HG03378 (cell line): ENCODE measurements around the gene C2CD2.
"Not testable (repeated sequence)": the region's sequence is repeated elsewhere in the genome, so short reads cannot be mapped to it uniquely, and the experiment has no call there.

ENCODE experiments used
- ATAC-seq: cut with Tn5 transposase; IDR thresholded peaks from one replicate; pipeline ENCODE4 v1.9.1; 2021; ENCODE audit warnings: mild to moderate bottlenecking, moderate library complexity; ENCODE audit not compliant: unreplicated experiment

The C2CD2 gene

DNA sequence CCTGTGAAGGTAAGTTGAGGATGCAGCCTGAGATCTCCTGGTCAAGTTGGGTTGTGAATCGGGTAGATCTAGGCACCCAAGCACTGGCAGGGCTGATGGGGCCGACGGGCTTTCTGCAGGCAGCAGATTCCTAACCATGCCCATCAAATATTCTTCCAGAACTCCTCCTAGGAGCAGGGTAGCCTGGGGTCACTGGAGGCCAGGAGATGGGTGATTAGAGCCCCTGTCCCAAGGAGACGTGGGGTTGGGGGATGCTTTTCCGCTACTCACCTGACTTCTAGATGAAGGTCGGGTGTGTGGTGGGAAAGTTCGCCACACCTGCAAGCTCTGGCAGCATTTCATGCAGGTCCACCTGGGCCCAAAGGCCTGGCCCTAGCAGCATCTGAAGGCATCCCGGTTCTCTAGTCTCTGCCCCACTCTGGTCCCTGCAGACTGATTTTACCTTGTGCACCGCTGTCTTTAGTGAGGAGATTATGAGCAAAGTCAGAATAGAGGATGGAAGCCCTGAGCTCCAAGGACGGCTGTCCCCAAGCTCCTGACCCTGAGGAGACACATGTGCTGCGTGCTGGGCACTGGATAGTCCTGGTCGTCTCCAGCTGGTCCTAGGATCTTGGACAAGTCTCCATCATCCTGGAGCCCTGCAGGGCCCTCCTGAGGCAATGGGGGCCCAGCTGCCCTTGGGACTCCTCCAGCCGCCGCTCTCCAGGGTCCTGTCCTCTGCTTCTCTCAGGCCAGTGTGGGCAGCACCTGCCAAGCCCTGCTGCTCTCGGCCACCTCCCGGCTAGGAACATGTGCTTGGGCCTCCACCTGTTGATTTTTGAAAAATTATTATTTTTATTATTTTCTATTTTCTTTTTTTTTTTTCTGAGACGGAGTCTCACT is 21.8 kb upstream of the C2CD2 start:
- no peak for ATAC-seq

DNA sequence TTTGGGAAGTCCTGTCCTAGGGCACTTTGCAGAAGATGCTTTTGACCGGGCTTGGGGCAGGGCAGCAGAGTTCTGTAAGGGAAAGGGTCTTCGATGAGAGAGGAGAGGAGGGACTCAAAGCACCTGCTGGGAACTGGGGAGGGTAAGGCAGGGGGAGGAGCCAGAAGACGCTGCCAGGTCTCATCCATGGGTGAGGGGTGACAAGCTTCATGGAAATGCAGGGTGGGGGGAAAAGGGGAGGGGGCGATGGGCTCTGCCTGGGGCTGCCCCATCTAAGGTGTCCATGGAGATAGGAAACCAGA is 20.9 kb upstream of the C2CD2 start:
- ATAC-seq, result no peak

DNA sequence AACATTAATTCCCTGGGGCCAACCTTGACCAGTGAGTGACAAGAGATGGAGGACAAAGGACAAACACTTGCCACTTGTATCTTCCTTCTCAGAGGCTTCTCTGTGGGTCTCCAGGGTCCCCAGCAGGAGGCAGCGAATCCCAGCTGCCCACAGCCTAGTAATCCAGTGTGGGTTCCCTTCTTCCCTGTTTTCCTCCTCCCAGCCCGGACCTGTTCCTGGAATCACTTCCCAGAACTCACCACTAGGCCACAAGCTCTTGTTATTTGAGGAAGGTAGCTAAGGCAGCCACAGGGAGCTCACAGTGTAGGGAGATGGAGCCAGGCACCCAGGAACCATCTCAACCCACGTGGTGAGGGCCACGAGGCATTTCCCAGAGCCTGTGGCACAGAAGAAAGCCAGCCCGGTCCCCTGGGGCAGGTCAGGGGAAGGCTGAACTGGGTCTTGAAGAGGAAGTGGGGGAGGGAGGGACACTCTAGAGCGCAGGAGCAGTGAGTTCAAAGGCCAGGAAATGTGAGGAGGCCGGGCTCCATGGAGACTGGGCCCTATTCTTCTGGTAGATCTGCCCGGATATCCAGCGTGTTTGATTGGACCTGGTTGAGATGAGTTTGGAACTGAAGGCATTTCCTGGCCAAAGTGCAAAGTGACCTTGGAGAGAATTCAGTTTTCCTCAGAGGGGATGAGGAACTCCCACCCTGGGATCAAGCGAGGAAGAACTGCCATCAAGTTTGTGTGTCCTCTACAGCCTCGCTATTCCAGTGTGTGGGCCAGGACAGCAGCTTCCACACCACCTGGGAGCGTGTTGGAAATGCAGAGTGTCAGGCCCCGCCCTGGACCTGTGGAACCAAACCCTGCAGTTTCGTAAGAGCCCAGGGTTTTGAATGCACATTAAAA is 20.3 kb upstream of the C2CD2 start:
- no peak for ATAC-seq

DNA sequence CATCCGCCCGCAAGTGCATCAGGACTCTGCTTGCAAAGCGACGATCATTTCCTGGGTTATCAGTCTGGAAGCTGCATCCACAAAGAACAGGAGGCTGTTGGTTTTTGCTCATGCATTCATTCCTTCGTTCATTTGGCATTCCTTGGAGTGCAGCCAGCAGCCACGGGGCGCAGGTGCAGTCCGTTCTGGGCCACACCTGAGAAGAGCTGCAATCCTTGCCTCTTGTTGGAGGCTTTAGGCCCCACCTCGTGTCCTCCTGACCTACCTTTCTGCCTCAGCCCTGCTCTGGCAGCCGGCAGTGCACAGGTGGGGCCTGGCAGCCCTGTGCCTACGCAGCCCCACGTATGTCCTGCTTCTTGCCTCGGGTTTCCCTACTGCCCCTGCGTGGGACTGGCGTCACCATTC is 19.6 kb upstream of the C2CD2 start:
- no peak for ATAC-seq

DNA sequence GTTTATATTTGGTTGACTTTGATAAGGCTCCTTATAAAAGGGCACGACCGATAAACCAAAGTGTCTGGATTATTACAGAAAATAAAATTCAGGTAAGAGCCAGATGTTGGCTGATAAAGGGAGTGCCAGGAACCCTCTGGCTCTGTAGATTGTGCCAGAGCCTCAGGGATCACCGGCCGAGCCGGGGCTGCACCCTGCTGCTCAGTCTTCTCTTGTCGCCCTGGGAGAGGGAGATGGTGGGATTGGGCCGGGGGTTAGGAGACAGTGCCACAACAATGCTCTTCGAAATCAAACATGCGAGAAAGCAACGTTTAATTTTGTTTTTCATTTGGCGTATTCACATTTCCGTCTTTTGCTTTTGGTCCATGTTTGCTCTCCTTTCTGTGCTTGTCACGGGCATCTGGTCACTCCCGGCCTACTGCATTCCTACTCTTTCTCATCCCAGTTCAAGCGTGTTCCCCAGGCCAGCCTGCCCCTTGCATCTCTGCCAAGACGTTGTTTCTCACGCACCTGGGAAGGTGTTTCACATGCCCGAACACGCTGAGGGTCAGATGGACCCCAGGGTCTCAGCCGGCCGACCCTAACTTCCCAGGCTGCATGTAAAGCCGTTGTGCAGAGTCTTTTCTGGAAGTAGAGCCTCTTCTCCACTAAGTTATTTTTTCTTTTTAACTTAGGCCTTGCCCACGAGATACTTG is 18.8 kb upstream of the C2CD2 start:
- no peak for ATAC-seq

DNA sequence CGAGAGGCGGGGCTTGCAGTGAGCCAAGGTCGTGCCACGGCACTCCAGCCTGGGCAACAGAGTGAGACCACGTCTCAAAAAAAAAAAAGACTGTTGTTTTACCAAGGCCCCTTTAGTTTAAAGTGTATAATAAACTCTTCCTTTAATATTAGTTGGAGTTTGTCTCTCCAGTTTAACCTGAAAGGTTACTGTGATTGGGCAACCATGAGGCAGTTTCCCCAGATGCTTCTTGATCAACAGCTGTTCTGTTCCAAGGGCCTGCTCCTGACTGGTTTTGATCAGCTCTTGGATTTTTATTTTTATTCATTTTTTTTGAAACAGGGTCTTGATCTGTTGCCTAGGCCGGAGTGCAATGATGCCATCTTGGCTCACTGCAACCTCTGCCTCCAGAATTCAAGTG is 18.1 kb upstream of the C2CD2 start:
- ATAC-seq, result no peak

DNA sequence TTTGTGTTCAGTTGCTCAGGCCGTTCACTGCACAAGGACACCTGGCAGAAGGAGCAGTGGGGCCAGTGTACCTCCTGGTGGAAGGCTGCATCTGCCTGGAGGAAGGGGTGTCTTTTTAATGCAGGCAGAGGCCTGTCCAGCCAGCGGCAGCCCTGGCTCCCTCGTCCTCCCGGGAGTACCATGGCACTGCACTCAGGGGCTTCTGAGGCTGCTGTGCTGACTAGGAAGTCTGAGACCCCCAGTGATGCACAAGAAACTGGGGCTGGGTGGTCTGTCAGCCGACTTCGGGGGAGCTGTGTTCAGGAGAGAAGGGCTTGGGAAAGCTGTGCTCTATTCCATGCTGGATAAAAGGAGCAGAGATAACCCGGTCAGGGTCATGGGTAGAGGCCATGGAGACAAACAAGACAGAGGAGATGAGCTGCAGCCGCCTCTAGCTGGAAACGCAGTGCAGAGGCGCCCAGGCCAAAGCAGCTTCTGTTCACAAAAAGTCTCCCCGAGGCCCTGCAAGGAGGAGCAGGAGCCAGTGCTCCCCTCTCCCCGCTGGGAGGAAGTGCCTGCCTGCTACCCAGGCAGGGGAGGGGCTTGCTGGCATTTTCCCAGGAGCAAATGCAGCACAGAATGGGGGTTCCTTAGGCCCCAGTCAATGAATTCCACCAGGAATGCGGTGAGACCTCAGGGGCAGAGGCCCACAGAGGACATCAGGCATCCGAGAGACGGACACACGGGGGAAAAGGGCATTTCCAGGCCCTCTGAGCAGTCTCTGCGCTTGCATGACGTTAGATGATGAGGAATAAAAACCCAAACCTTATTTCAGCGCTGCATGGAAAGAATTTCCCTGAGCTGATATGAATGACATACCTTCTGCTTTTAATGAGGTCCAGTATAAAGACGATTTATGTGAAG is 17.2 kb upstream of the C2CD2 start:
- no peak for ATAC-seq

DNA sequence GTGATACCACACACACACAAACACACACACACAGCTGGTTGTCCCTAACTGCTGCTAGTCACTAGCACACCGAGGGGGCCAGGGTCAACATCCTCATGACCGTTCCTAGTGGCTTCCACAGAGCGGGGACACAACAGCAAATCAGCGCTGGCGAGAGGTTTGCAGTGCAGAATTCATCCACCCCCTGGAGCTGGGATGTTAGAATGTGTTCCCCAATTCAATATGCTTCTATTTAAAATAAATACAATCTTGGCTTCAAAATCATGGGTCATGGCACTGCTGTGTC is 16.2 kb upstream of the C2CD2 start:
- ATAC-seq, result no peak

DNA sequence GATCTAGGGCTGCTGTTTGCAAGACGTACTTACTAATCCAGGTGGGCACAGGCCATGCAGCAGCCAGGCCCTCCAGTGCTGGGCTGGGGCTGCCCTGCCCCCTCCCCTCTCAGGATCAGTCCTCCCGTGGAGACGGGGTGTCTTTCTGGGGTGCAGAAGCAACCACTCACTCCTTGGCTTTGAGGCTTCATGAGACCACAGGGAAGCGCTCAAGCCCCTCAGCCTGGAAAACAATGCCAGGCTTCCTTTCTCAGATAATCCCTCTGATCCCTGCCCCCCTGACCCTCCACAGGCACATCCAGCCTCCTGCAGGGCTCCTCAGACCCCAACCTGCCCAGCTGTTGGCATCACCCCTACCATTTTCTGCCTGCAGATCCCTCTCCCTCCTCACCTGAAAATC is 13.9 kb upstream of the C2CD2 start:
- ATAC-seq, result no peak

DNA sequence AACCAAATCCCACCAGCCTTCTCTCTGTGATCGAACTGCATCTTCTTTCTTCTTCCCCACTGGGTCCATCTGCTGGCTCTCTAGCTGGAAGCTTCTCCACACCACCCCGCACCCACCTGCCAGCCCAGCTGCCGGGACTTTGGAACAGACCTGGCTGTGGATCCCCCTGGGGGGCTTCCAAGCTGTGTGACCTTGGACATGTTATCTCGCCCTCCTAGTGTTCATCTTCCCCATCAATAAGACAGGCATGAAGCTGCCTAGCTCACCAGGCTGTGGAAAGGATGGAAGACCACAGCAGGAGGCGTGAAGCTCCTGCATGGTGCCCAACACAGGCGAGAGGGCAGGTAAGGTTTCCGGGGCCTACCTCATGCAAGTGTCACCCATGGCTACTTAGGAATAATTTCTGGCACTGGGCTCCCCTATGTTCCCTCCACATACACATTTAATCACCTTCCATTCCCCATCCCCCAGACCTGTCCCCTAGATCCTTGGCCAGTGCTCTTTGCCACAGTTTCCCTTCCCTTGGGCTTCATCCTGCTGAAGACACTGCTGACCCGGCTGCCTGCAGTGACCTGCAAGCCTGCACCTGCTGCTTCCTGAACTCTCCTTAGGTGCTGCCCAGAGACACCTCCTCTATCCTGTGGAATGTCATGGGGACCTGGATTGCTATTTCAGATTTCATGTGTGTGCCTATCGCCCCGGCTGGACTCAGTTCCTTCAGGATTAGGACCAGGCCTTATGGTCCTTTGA is 13.2 kb upstream of the C2CD2 start:
- no peak for ATAC-seq

DNA sequence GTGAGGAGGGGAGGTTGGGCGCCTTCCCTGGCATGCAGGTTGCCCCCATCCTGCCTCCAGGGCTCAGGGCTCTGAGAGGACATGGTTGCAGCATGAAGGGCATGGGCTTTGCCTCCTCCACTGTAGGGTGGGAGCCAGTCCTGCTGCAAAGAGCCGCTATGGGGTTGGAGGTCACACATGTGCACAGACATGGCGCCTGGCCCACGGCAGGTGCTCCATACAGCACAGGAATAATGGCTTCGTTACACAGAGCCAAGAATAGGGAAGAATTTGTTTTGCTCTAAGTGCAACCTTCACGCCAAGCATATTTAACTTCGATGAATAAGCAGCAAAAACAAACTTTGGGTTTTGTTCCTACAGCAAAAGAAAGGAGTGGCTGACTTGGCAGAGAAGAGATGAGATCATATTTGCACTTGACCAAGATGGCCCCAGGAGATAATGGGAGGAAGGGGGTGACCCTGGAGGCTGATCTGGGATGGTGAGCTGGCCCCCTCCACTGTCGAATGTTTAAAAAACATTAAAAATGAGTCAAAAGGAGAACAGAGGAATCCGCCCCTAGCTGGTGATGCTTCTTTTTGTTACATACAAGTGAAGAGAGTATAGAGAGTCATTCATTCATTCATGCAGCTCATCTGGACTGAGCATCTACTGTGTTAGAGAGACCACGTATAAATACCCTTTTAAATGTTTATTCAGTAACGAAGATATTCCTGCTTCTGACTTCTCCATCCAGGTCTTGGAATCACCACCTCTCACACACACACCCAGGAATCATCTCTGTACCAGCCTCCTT is 12.4 kb upstream of the C2CD2 start:
- ATAC-seq, result no peak

DNA sequence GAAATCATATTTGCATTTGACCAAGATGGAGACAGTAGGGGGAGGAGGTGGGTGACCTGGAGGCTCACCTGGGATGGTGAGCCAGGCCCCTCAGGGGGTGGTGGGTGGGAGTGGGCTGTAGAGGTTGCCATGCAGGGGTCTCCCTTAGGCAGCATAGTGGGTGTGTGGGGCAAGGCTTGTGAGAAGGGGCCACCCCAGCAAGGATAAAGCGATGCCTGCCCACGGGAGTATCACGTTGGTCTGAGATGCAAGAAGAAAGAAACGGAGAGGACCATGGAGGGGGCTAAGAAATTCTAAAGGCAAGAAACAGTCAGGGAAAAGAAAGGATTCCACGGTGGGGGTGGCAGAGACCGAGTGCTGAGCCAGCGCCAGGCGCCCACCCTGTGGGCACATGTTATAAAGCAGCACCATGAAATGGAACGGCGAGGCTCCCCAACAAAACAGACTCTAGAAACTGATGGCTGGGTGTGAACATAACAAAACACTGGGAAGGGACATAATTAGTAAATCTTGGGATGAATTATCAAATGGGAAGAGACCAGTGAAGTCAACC is 11.7 kb upstream of the C2CD2 start:
- no peak for ATAC-seq

DNA sequence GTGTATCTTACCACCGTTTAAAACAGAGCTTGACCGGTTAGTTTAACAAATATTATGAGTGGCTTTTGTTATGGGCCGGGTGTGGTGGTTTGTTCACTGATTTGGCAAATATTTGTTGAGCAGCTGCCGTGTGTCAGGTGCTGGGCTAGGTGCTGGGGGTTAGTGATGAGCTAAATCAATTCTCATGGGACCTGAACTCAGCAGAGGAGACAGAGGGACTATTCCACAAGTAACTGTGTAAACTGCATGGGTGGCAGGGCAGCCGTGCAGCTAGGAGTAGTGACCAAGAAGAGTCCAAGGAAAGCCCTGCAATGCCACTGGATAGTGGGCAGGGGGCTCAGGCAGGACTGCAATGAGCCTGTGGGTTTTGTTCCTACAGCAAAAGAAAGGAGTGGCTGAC is 11.2 kb upstream of the C2CD2 start:
- ATAC-seq, result no peak

DNA sequence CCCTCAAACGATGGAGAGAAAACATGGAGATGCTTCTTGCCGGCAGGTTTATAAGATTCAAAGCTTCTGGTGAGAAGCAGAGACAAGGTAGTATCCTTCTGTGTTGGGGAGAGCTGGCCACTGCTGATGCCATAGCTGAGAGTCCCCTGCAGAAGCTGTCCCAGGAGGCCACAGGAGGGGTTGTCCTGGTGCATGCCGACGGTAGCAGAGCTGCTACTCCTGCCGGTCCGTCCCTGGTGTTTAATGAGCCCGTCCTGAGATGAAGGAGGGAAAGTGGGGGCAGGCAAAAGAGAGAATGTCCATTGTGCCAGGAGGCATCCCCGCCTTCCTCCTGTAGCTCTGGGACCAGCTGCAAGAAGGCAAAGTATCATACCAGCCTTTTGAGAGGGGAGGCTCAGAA is 10.4 kb upstream of the C2CD2 start:
- no peak for ATAC-seq

DNA sequence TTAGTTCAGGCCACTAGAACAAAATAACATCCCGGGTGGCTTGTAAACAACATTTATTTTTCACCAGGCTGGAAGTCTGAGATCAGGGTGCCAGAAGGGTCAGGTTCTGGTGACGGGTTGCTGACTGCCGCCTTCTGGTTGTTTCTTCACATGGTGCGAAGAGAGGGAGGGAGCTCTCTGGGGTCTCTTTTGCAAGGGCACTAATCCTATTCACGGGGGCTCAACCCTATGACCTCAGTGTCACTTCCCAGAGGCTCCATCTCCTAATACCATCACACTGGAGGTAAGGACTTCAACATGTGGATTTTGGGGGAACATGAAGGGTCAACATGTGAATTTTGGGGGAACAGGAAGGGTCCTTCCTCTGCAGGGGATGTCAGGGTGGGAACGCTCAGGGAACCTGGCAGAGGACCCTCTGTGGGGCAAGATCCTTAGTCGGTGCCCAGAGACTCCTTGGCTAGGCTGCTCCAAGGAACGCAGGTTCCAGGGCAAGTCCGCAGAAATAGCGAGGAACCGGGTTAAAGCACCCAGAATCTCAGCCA is 8.7 kb upstream of the C2CD2 start:
- no peak for ATAC-seq

DNA sequence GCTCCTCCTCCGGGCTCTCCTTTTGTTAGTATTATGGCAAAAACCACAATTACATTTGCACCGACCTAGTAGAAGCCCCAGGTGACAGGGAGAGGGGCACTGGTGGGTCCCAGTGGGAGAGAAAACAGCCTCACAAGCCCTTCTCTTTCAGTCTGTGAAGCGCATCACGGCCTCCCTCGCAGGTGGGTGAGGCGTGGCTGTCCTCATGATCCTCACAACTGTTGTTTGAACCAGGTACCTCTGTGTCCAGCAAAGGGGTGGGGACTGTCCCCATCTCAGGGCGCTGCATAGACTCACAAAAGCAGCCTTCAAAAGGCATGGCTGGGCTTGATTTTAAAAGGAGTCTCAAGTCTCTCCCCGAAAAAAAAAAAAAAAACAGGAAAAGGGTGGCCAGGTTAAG is 7.9 kb upstream of the C2CD2 start:
- no peak for ATAC-seq

DNA sequence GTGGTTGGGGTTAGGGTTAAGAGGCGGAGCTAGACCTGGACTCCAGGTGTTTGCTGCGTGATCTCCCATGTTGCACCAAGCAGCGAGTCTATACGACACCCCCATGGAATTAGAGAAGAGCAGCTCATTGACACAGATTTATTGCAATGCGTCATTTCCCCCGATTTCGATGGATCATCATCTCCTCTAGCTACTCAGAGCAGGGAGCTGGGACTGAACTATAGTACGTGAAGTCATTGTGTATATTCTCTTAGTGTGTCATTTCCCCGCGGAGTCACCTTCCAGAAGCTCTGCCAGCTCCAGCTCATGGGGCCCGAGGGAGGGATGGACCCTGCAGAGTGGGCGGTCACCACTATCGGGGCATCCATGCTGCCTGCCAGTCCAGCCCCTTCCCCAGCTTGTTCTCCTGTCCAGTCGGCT is 7.5 kb upstream of the C2CD2 start:
- no peak for ATAC-seq

DNA sequence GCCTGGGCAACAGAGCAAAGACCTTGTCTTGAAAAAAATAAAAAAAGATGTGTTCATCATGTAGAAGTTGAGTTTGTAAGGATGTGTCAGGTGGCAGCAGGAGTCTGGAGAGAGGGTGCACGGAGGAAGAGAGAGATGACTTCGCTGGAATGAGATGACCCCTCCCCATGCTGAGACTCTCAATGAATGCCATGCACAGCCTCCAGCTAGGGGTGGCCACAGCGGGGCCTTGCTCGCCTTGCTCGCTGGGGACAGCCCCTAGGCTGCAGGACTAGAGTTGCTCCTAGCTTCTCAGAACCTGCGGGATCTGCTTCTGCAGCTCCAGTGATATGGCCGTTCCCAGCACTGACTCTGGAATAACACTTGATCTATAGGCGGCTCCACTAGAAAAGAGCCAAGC is 6.6 kb upstream of the C2CD2 start:
- no peak for ATAC-seq

DNA sequence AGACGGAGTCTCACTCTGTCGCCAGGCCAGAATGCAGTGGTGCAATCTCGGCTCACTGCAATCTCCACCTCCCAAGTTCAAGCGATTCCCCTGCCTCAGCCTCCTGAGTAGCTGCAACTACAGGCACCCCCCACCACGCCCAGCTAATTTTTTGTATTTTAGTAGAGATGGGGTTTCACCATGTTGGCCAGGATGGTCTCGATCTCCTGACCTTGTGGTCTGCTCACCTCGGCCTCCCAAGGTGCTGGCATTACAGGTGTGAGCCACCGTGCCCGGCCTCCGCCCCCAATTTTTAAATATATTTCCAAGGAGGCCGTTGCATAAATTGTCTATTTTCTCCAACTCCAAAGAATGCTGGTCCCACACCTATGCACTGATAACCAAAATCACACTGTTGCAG is 5.9 kb upstream of the C2CD2 start:
- ATAC-seq, result not testable (repeated sequence)
